ENCODE results near the gene PHKG1. TPM values are rescaled to one million over a fixed set of nuclear protein-coding genes. Genes with fewer than 3 reads are reported as not detected.
"Not testable (repeated sequence)": the region's sequence is repeated elsewhere in the genome, so short reads cannot be mapped to it uniquely, and the experiment has no call there.

Gene PHKG1
- polyA plus RNA-seq, 3 donors: 1.1 TPM; not detected in 2

GRCh38 chr7:56077681-56078080 lies 15.1 kb downstream of the PHKG1 start:
- Mint-ChIP-seq H3K9me3 (no peaks in the 10 kb centered on the region), H3K36me3 (peaks cover 29 to 68% of the 10 kb centered on the region in 2 donors), H3K27me3 (ENCODE audit: low read depth in 3 of 3) (no peaks in the 10 kb centered on the region), H3K4me1 (peaks cover 2% of the 10 kb centered on the region), H3K4me3 (no peak overlapping the region), H3K27ac (peak overlapping the region in 1 of 7 donors; percentile 22)
- no peak for DNase-seq
- Histone ChIP-seq H4K20me1 (ENCODE audit: insufficient read depth, low read length) (no peaks in the 10 kb centered on the region), H3K36me3 (replicated peaks in 1 of 2; ENCODE audit: control insufficient read depth in 1 of 2, insufficient read depth in 2 of 2, low read length in 2 of 2) (peaks cover 18 to 31% of the 10 kb centered on the region in 2 donors), H3K9ac (ENCODE audit: insufficient read depth, low read length, poor library complexity, severe bottlenecking) (no peak overlapping the region), H3K79me2 (ENCODE audit: insufficient read depth, low read length) (no peaks in the 10 kb centered on the region), H3K9me3 (replicated peaks in 1 of 2; ENCODE audit: control insufficient read depth in 1 of 2, insufficient read depth in 1 of 2, low read length in 2 of 2) (no peaks in the 10 kb centered on the region), H3K4me1 (ENCODE audit: control insufficient read depth in 1 of 2, insufficient read depth in 2 of 2, low read length in 2 of 2) (no peaks in the 10 kb centered on the region), H3K4me2 (replicated peaks; ENCODE audit: extremely low read depth, low read length, poor library complexity, severe bottlenecking) (no peak overlapping the region), H3K4me3 (replicated peaks in 1 of 3; ENCODE audit: low read depth in 2 of 3, low read length in 3 of 3) (no peak overlapping the region), H3K27ac (ENCODE audit: low read depth in 1 of 2, low read length in 2 of 2) (no peak overlapping the region), H3K27me3 (ENCODE audit: control insufficient read depth in 2 of 2, insufficient read depth in 2 of 2, low read length in 2 of 2) (no peaks in the 10 kb centered on the region), H2AFZ (ENCODE audit: insufficient read depth, low read depth, low read length, poor library complexity, severe bottlenecking) (no peak overlapping the region)
- intact Hi-C loops (cut with micrococcal nuclease): loop anchor here in 1 of 2 donors (10.0 kb wide), 2 partner anchors 183 to 433 kb away; no protein-coding TSS in a partner anchor
- no CpG with 5 or more reads among the region's 3 CpGs for WGBS (ENCODE audit: insufficient coverage)
- TF ChIP-seq CTCF (IDR thresholded peaks at IDR 0.05): no peak

- Mint-ChIP-seq H3K36me3 (peaks cover 30 to 57% of the 10 kb centered on the region in 2 donors), H3K27me3 (ENCODE audit: low read depth in 3 of 3) (no peaks in the 10 kb centered on the region), H3K27ac (peak overlapping the region in 3 of 7 donors; percentile 17 to 78 (median 66)), H3K9me3 (no peaks in the 10 kb centered on the region), H3K4me3 (no peak overlapping the region), H3K4me1 (peaks cover 2% of the 10 kb centered on the region)
- no peak overlapping the region for H3K4me2 ChIP-seq (replicated peaks; ENCODE audit: extremely low read depth, low read length, poor library complexity, severe bottlenecking)
- no peaks in the 10 kb centered on the region for H3K4me1 ChIP-seq (ENCODE audit: control insufficient read depth in 1 of 2, insufficient read depth in 2 of 2, low read length in 2 of 2)
- peak overlapping the region; percentile 21 for H2AFZ ChIP-seq (ENCODE audit: insufficient read depth, low read depth, low read length, poor library complexity, severe bottlenecking)
- H4K20me1 ChIP-seq (ENCODE audit: insufficient read depth, low read length): no peaks in the 10 kb centered on the region
- DNase-seq: peak; percentile 66 to 73 (median 73)
- H3K79me2 ChIP-seq (ENCODE audit: insufficient read depth, low read length): no peaks in the 10 kb centered on the region
- intact Hi-C loops (cut with micrococcal nuclease): loop anchor here (2.0 to 10.0 kb wide), 3 partner anchors 70 to 430 kb away; no protein-coding TSS in a partner anchor
- H3K9me3 ChIP-seq (replicated peaks in 1 of 2; ENCODE audit: control insufficient read depth in 1 of 2, insufficient read depth in 1 of 2, low read length in 2 of 2): no peaks in the 10 kb centered on the region
- no peaks in the 10 kb centered on the region for H3K27me3 ChIP-seq (ENCODE audit: control insufficient read depth in 2 of 2, insufficient read depth in 2 of 2, low read length in 2 of 2)
- peak; percentile 89 for TF ChIP-seq CTCF (IDR thresholded peaks at IDR 0.05)
- H3K4me3 ChIP-seq (replicated peaks in 1 of 3; ENCODE audit: low read depth in 2 of 3, low read length in 3 of 3): no peak overlapping the region
- peaks cover 24 to 34% of the 10 kb centered on the region in 2 donors for H3K36me3 ChIP-seq (replicated peaks in 1 of 2; ENCODE audit: control insufficient read depth in 1 of 2, insufficient read depth in 2 of 2, low read length in 2 of 2)
- H3K9ac ChIP-seq (ENCODE audit: insufficient read depth, low read length, poor library complexity, severe bottlenecking): no peak overlapping the region
- 14% methylated on average over 13 of the region's 19 CpGs for WGBS (ENCODE audit: insufficient coverage)
- peak overlapping the region in 1 of 2 donors; percentile 36 for H3K27ac ChIP-seq (ENCODE audit: low read depth in 1 of 2, low read length in 2 of 2)
Observed at GRCh38 chr7:56074371-56074791, 18.4 kb downstream of the PHKG1 start.

- H3K27me3 Mint-ChIP-seq (ENCODE audit: low read depth in 3 of 3); H3K9me3 Mint-ChIP-seq; H3K4me3 ChIP-seq (replicated peaks in 1 of 3; ENCODE audit: low read depth in 2 of 3, low read length in 3 of 3); H3K27ac ChIP-seq (ENCODE audit: low read depth in 1 of 2, low read length in 2 of 2); H3K27ac Mint-ChIP-seq; H3K4me2 ChIP-seq (replicated peaks; ENCODE audit: extremely low read depth, low read length, poor library complexity, severe bottlenecking); DNase-seq; H4K20me1 ChIP-seq (ENCODE audit: insufficient read depth, low read length); intact Hi-C loops (cut with micrococcal nuclease); H3K27me3 ChIP-seq (ENCODE audit: control insufficient read depth in 2 of 2, insufficient read depth in 2 of 2, low read length in 2 of 2); H2AFZ ChIP-seq (ENCODE audit: insufficient read depth, low read depth, low read length, poor library complexity, severe bottlenecking); H3K4me3 Mint-ChIP-seq; H3K9ac ChIP-seq (ENCODE audit: insufficient read depth, low read length, poor library complexity, severe bottlenecking); H3K9me3 ChIP-seq (replicated peaks in 1 of 2; ENCODE audit: control insufficient read depth in 1 of 2, insufficient read depth in 1 of 2, low read length in 2 of 2): not testable (repeated sequence)
- 88% methylated on average over 10 of the region's 13 CpGs for WGBS (ENCODE audit: insufficient coverage)
- peaks cover 19% of the 10 kb centered on the region for H3K4me1 Mint-ChIP-seq
- H3K4me1 ChIP-seq (ENCODE audit: control insufficient read depth in 1 of 2, insufficient read depth in 2 of 2, low read length in 2 of 2): peaks cover 12 to 24% of the 10 kb centered on the region in 2 donors
- peaks cover 16% of the 10 kb centered on the region for H3K79me2 ChIP-seq (ENCODE audit: insufficient read depth, low read length)
- peaks cover 39 to 44% of the 10 kb centered on the region in 2 donors for H3K36me3 Mint-ChIP-seq
- peaks cover 31 to 44% of the 10 kb centered on the region in 2 donors for H3K36me3 ChIP-seq (replicated peaks in 1 of 2; ENCODE audit: control insufficient read depth in 1 of 2, insufficient read depth in 2 of 2, low read length in 2 of 2)
Observed at GRCh38 chr7:56066376-56066775, 26.4 kb downstream of the PHKG1 start.

All from CD14-positive monocyte (primary cell).